ENCODE measurements around the gene UBXN7.

Gene UBXN7

DNA sequence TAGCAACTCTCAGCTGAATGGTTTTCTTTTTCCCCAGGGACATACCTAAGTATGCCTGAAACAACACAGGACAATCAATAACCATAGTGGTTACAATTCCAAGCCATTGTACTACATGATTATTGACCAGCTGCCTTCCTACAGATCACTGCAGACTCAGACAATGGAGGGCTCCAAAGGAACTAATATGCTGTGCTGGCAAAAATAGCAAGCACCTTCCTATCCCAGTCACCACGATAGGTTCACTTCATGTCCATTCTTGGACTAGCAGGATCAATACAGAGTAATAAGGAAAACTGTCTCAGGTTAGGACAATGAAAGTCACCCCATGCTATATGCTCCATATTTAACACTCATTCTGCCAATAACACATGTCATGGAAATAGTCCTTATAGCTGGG lies 76.6 kb downstream of the UBXN7 start:
- H3K79me2 ChIP-seq (ENCODE audit: insufficient read depth, low read length), result no peaks in the 10 kb centered on the region
- H3K27me3 ChIP-seq (ENCODE audit: insufficient read depth, low read length), result no peaks in the 10 kb centered on the region
- H3K36me3 ChIP-seq (ENCODE audit: insufficient read depth, low read length), result peaks cover 80% of the 10 kb centered on the region
- H3K4me1 ChIP-seq (ENCODE audit: insufficient read depth, low read length, severe bottlenecking), result no peaks in the 10 kb centered on the region
- H3K4me3 ChIP-seq (ENCODE audit: low read depth, low read length, poor library complexity, severe bottlenecking), result no peak overlapping the region
- H3K9me3 ChIP-seq (ENCODE audit: low read length), result no peaks in the 10 kb centered on the region
- H4K20me1 ChIP-seq (ENCODE audit: insufficient read depth, low read length), result no peaks in the 10 kb centered on the region
- H3K4me2 ChIP-seq (ENCODE audit: low read length), result no peak overlapping the region
- no peak for TF ChIP-seq EZH2 (IDR thresholded peaks at IDR 0.05; ENCODE audit: borderline replicate concordance, low read length)
- TF ChIP-seq, protein P1, sequence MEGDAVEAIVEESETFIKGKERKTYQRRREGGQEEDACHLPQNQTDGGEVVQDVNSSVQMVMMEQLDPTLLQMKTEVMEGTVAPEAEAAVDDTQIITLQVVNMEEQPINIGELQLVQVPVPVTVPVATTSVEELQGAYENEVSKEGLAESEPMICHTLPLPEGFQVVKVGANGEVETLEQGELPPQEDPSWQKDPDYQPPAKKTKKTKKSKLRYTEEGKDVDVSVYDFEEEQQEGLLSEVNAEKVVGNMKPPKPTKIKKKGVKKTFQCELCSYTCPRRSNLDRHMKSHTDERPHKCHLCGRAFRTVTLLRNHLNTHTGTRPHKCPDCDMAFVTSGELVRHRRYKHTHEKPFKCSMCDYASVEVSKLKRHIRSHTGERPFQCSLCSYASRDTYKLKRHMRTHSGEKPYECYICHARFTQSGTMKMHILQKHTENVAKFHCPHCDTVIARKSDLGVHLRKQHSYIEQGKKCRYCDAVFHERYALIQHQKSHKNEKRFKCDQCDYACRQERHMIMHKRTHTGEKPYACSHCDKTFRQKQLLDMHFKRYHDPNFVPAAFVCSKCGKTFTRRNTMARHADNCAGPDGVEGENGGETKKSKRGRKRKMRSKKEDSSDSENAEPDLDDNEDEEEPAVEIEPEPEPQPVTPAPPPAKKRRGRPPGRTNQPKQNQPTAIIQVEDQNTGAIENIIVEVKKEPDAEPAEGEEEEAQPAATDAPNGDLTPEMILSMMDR (IDR thresholded peaks at IDR 0.05; ENCODE audit: low read length), result no peak
- H3K9ac ChIP-seq (ENCODE audit: low read length), result no peak overlapping the region
- no peak overlapping the region for H3K27ac ChIP-seq (ENCODE audit: low read depth, low read length, poor library complexity, severe bottlenecking)
- H3K9me2 ChIP-seq (ENCODE audit: low read depth, low read length), result no peaks in the 10 kb centered on the region
- no peaks in the 10 kb centered on the region for H3F3A ChIP-seq (ENCODE audit: insufficient read depth, low read length)
- no peak overlapping the region for H2AFZ ChIP-seq (ENCODE audit: low read length)

DNA sequence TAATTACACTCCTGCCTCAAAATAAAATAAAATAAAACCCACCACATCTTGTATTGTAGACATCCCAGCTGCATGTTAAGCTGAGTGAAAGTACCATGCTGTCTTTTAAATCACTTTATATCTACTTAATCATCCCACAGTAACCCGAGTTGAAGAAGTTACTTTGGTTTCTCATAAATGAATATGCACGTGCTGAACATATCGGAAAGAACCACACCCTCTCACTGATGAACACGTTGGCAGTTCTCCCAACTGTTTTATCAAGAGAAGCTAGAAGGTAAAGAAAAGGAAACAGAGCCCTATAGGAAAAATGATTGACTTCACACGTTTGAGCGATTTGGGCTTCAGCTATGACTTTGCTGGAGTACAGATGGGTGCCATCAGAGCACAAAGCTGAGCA lies 78.1 kb downstream of the UBXN7 start:
- Histone ChIP-seq H3F3A (ENCODE audit: insufficient read depth, low read length) (no peaks in the 10 kb centered on the region), H3K4me2 (ENCODE audit: low read length) (no peak overlapping the region), H3K9me3 (ENCODE audit: low read length) (0 out of 2 replicates have a peak, but pooled peaks cover 5% of the 10 kb centered on the region), H3K4me3 (ENCODE audit: low read depth, low read length, poor library complexity, severe bottlenecking) (no peak overlapping the region), H2AFZ (ENCODE audit: low read length) (no peak overlapping the region), H3K9me2 (ENCODE audit: low read depth, low read length) (no peaks in the 10 kb centered on the region), H4K20me1 (ENCODE audit: insufficient read depth, low read length) (no peaks in the 10 kb centered on the region), H3K9ac (ENCODE audit: low read length) (no peak overlapping the region), H3K79me2 (ENCODE audit: insufficient read depth, low read length) (no peaks in the 10 kb centered on the region), H3K36me3 (ENCODE audit: insufficient read depth, low read length) (peaks cover 80% of the 10 kb centered on the region), H3K27ac (ENCODE audit: low read depth, low read length, poor library complexity, severe bottlenecking) (no peak overlapping the region), H3K27me3 (ENCODE audit: insufficient read depth, low read length) (no peaks in the 10 kb centered on the region), H3K4me1 (ENCODE audit: insufficient read depth, low read length, severe bottlenecking) (no peaks in the 10 kb centered on the region)
- TF ChIP-seq, protein P1 (IDR thresholded peaks at IDR 0.05; ENCODE audit: low read length), result no peak
- TF ChIP-seq EZH2 (IDR thresholded peaks at IDR 0.05; ENCODE audit: borderline replicate concordance, low read length), result no peak

DNA sequence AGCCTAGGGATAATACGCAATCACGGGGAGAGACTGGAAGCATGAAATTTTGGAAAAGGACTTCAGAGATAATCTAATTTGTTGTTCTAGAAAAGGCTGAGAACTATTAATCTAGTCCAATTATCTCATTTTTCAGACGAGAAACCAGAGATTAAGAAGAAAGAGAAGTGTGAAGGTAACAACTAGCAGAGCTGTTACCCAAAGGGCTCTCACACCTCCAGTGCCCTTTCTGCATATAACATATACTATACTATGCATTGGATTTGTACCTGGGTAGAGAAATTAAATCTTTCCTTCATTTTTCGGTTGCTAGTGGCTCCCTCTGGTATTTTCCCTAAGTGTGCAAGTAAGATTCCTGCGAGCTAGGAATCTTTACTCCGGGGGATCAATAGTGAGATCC lies 80.7 kb downstream of the UBXN7 start:
- H3K9ac ChIP-seq (ENCODE audit: low read length), result no peak overlapping the region
- no peak overlapping the region for H2AFZ ChIP-seq (ENCODE audit: low read length)
- H3F3A ChIP-seq (ENCODE audit: insufficient read depth, low read length), result no peaks in the 10 kb centered on the region
- H3K4me3 ChIP-seq (ENCODE audit: low read depth, low read length, poor library complexity, severe bottlenecking), result no peak overlapping the region
- no peak overlapping the region for H3K27ac ChIP-seq (ENCODE audit: low read depth, low read length, poor library complexity, severe bottlenecking)
- no peaks in the 10 kb centered on the region for H4K20me1 ChIP-seq (ENCODE audit: insufficient read depth, low read length)
- H3K79me2 ChIP-seq (ENCODE audit: insufficient read depth, low read length), result no peaks in the 10 kb centered on the region
- no peaks in the 10 kb centered on the region for H3K9me2 ChIP-seq (ENCODE audit: low read depth, low read length)
- H3K36me3 ChIP-seq (ENCODE audit: insufficient read depth, low read length), result peaks cover 69% of the 10 kb centered on the region
- no peaks in the 10 kb centered on the region for H3K27me3 ChIP-seq (ENCODE audit: insufficient read depth, low read length)
- H3K9me3 ChIP-seq (ENCODE audit: low read length), result 0 out of 2 replicates have a peak, but pooled peaks cover 7% of the 10 kb centered on the region
- H3K4me2 ChIP-seq (ENCODE audit: low read length), result no peak overlapping the region
- TF ChIP-seq, protein P1 (IDR thresholded peaks at IDR 0.05; ENCODE audit: low read length), result no peak
- TF ChIP-seq EZH2 (IDR thresholded peaks at IDR 0.05; ENCODE audit: borderline replicate concordance, low read length), result no peak
- H3K4me1 ChIP-seq (ENCODE audit: insufficient read depth, low read length, severe bottlenecking), result no peaks in the 10 kb centered on the region
